NCI-H510A (cell line): ENCODE measurements around the gene SELENOM.

Source experiments
- DNase-seq: peaks from one replicate; lab custom pipeline; 2025; lab: John Stamatoyannopoulos, UW

The SELENOM gene, protein sequence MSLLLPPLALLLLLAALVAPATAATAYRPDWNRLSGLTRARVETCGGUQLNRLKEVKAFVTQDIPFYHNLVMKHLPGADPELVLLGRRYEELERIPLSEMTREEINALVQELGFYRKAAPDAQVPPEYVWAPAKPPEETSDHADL

DNA sequence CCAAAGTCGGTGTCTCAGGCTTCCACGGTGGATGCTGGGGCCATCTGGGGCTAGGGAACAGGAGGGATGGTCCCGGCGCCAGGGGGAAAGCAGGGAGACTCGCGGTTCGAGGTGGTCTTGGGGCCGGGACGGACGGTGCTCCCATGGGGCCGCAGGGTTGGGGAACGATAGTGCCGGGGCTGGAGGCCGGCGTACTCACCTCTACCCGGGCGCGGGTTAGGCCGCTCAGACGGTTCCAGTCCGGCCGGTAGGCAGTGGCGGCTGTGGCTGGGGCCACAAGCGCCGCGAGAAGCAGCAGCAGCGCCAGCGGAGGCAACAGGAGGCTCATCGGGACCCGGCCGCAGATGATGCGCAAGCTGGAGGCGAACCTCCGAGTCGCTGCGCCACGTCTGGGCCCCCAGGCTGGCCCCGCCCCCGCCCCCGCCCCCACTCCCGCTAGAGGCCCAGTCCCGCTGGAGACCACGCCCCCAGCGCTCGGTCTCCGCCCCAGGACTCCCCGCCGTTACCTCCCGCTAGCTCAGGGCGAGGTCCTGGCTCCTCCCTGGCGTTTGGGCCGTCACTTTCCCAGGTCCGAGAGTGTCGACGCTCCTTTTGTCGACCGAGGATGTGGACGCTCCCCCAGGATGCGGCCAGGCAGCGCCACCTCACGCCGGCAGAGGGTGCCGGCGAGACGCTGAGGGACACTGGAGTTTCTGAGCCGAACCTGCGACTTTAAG, at the start of gene SELENOM:
Gene SELENOM (minus strand): TSS at position 391 of the 716 bp plus-strand sequence. CDS start 63 bp downstream, at position 328.
- DNase-seq, result peak; percentile 32

DNA sequence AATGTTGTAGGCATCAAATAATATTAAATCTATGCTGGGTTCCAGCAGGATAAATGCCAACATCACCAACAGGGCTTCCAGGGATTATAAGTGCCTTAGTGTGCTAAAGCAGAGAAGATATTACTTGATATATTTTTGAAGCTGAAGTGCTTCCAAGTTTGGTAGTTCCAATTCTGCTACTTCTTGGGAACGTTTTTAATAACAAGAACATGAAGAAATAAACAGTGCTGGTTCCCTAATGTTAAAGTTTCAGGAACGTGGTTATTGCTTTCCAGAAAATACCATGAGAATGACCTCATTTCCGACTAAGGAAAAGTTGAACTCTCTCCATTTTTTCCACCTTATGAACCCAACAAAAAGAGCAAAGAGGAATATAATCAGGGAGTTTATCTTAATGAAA, 48.1 kb upstream of the SELENOM start:
- DNase-seq, result no peak

DNA sequence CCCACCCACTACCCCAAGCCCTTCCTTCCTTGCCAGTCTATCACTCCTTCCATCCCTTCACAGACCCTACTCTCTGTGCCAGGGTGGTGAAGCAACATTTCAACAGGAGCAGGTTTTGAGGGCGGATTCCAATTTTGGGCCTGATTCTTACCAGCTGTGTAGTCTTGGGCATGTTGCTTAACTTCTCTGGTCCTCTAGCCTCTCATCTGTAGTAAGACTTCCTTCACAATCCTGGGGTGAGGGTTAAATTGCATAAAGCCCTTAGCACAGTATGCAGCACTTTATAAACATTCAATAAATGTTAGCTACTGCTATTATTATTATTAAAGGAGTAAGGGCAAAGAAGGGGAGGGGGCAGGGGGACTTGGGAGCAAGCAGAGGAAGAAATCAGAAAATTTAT, 47.6 kb upstream of the SELENOM start:
- no peak for DNase-seq

DNA sequence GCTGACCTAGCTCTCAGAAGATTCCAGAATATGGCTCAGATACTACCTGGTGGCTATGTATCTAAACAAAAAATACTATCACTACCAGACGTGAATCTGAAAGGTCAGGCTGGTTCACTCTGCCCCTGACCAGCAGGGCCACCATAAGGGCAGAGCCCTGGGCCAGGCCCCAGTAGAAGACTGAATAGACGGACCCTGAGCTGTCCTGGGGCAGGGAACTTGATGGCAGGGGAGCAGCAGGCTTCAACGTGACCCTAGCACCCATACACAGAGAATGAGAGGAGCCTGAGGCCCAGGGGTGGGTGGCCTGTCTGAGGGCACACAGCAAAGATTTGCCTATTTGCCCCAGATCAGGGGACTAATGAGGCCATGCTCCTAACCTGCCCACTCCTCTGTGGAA, 46.0 kb upstream of the SELENOM start:
- no peak for DNase-seq

DNA sequence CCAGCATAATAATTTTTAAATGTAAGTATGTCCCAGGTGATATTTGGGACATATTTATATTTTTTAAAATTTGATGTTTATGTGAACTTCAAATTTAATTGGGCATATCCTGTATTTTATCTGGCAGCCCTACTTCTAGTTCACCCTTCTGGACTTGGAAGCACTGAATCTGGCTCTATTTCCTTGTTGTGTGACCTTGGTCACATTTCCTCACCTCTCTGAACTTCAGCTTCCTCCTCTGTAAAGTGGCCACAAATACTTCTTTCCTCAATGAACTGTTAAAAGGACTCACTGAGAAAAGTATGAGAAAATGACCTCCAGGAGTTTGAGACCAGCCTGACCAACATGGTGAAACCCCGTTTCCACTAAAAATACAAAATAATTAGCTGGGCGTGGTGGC, 44.5 kb upstream of the SELENOM start:
- DNase-seq, result no peak

DNA sequence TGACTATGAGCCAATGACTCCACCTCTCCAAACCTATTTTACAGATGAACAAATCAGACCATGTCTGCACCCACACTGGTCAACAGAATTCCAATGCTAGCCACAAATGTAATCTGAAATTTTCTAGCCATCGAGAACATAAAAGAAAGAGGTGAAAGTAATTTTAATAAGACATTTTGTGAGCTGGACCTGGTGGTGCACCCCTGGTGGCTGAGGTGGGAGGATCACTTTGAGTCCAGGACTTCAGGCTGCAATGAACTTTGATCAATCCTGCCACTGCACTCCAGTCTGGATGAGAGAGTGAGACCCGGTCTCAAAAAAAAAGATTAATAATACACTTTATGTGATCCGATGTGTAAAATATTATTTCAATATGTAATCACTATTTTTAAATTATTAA, 43.2 kb upstream of the SELENOM start:
- DNase-seq, result no peak

DNA sequence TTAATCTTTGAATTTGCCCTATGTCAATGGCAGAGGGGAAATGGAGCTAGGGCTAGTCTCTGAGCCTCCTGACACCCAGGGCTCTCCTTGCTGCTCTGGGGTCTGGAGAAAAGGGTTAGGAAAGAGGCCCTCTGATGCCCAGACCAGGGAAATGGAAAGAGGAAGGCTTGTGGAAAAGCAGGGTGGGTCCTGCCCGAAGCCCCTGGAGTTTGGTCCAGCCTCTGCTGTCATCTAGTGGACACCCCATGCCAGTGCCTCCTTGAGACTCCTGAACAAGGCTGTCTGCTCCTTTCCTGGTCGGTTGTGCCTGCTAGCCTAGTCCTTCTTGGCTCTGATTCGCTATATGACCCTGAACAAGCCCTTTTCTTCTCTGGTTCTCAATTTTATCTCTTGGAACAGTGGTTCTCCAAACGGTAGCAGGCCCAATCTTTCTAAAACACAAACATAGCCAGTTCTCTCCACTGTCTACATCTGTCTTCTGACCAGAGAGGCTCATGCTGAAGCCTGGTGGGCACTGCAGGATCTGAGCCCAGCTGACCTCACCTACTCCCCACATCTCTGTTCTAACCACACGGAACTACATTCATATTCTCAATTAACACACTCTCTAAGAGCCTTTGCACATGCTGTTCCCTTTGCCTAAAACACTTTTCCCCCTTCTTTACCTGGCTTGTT, 41.7 kb upstream of the SELENOM start:
- DNase-seq, result peak; percentile 15

DNA sequence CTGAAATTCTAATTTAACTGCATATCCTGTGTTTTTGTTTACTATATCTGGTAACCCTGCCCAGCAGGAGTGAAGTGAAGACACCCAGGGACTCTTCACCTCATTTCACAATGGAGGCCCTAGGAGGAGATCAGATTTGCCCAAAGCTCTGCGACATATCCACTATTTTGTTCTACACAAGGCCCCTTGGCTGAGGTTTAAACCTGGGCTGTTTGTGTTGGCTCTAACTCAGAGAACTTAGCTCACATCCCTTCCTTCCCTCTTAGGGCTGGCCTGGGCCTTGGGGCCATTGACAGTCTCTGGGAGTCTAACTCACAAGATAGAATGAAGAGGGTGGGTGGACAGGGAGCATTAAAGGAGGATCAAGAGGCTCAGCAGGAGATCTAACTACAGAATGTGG, 41.1 kb upstream of the SELENOM start:
- DNase-seq, result no peak

DNA sequence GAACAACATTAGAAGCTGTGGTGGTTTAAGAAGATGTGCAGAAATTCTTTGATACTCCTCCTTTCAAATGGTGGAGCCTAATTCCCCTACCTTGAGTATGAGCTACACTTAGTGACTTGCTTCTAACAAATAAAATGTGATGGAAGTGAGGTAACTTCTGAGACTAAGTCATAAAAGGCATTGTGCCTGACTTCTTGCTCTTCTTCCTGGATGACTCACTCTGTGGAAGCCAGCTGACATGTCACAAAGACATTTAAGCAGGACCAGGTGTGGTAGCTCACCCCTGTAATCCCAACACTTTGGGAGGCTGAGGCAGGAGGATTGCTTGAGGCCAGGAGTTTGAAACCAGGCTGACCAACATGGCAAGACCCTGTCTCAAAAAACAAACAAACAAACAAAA, 36.9 kb upstream of the SELENOM start:
- DNase-seq, result no peak

DNA sequence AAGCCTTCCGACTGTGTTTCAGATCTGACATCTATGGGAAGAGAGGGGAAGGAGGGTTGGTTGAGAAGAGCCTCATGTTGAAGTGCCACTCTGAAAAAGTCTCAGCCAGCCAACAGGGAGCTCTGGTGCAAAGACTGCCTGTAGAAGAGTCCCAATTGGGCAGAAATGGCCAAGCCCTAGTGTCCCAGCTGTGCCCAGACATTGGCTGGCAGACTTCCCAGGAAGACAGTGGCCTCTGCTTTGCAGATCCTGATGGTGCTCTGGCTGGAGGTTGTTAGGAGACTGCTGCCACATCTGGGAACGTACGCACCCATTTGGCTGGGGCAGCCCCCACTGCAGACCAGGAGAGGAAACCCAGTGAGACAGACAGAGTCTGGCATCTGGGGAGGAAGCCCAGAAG, 36.2 kb upstream of the SELENOM start:
- no peak for DNase-seq

DNA sequence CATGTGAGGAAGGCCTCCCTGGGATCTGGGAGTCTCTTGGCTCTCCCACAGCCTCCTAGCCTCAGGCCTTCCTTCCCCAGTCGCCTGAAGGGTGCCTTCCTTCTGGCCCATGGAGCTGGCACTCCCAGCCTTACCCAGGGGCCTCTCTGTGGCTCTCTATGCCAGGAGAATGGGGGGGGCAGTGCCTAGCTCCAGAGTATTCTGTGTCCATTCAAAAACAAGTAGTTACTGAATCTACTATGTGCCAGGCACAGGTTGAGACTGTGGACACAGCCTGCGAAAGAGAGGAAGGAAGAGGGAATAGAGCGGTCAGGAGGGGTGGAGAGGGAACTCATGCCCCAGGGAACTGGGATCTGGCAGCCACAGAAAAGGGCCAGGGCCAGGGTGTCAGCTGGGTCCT, 35.7 kb upstream of the SELENOM start:
- DNase-seq, result no peak

DNA sequence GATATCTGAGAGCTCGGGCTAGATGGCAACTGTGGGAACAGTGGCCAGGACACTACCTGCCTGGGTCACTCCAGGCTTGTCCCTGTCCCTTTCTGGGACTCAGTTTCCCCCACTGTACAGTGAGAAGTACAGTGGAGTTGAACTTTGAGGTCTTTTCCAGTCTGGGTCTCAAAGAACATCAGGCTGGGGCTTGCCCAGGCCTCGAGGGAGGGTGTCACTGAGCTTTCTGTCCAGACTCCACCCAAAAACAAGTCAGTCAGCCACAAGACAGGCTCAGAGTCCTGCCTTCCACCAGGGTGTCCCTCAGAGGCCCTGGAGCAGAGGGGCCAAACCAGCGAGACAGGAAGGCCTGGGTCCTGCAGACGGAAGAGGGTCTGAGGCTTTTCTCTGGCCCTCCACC, 34.9 kb upstream of the SELENOM start:
- DNase-seq, result no peak

DNA sequence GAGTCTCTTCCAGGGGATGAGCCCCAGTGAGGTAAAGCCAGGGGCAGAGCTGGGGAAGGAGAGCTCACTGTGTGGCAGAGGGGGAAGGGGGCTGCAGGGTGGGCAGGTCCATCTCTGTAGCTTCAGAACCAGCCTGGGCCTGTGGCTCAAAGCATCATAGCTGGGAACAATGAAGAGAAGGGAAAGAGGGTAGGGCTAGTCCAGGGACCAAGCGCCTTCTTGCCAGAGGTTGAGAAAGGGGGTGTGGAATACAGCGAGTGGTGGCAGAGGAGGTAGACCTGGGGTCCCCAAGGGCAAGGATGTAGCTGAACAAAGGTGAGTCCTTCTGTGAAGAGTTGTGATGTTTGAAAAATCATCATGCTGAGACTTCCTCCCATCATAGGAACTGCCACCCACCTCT, 34.2 kb upstream of the SELENOM start:
- no peak for DNase-seq

DNA sequence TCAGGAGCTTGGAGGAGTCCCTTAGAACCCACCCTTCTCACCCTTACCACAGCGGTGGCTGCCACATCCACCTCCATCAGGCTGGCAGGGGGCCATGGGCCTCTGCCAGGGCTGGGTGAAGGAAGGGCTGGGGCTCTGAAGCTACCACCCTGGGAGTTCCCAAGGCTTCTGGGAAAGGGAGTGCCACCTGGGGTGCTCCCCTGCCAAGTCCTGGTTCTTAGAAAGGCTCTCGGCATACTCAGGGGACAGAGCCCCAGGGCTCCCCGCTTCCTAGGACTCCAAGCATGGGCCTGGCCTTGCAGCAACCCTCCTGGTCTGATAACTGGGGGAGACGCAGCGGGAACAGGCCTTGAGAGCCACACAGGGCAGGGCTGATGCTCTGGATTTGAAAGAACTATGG, 33.4 kb upstream of the SELENOM start:
- no peak for DNase-seq

DNA sequence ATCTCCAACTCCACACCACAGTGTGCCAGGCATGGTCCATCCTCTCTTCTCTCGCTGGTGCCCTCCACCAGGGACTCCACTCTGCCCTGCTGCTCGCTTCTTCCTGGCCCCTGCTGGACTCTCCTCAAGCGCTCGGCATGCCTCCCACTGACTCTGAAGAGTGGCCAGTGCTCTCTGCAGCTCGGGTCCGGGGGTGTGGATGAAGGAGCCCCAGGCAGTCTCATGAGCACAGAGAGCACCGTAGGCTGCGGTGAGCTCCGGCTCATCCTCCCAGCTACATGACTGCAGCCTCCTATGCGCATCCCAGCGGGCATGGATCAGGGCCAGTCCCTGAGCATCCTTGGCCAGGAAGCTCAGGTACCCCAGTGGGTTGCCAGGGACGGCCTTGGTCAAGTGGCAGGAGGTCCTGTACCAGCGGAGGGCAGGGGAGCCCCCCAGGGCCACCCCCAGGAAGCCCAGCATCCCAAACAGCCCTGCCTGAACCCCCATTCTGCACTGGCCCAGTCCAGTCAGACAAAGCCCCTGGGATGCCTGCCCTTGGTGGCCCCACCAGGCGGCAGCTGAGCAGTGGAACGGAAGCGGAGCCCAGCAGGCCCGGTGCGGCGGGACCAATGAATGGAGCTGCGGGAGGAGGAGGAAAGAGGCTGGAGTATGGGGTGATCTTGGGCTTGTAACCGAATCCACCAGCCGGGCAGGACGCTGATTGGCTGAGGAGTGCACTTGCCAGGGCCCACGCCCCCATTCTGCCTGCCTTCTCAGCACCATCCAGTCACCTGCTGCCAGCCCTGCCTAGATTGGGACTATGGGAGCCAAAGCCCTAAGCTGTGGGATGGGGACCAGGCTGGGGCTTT, 32.7 kb upstream of the SELENOM start, which contains the start of gene PLA2G3:
Gene PLA2G3 (minus strand): TSS at position 643 of the 851 bp plus-strand sequence. CDS start 154 bp downstream, at position 489.
- peak; percentile 85 for DNase-seq

DNA sequence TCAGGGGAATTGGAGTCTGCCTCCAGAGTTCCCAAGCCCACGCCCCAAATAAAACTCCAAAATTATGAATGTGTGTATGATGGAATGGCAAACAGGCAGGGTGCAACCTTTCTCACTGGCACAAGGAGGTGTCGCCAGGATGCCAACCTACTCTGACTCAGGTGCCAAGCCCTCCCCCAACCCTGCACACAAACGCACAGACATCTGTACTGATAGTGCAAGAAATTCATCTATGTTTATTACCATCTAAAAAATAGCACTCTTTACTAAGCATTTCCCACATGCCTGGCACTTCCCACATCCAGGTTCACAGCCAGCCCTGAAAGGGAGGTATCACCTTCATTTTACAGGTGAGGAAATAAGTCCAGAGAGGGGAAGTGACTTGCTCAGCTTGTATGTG, 31.7 kb upstream of the SELENOM start:
- no peak for DNase-seq

DNA sequence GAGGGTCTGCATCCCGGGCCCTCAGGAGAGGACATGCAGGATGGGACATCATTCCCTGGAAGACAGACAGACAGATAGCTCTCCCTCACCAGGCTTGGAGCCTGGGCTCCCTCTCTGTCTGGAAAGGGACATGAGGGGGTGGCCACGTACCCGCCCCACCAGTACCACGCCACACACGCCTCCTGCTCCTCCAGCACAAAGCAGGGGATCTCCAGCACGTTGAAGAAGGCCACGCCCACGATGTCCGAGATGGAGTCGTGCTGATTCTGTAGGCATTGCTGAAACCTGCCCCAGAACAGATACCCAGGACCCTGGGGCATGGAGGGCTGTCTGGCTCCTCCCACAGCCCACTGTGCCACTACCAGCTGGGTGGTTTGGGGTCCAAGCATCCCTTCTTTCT, 30.8 kb upstream of the SELENOM start:
- DNase-seq, result no peak

DNA sequence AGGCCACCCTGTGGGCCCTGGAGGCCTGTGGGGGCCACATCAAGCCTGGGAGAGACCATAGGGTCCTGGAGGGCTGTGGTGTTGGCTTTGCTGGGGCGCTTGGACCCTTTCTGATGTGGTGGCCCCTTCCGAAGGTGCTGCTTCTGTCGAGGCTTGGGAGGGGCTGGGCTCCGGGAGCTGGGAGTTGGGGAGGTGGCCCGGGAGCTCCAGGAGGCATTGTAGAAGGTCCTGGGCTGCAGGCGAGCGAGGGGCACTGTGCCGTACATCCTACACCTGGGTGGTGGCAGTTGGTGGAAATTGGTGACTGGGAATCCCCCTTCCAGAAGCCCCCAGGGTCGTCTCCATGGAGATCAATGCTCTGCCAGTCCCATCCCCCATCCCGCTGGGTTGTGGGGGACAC, 30.4 kb upstream of the SELENOM start:
- no peak for DNase-seq

DNA sequence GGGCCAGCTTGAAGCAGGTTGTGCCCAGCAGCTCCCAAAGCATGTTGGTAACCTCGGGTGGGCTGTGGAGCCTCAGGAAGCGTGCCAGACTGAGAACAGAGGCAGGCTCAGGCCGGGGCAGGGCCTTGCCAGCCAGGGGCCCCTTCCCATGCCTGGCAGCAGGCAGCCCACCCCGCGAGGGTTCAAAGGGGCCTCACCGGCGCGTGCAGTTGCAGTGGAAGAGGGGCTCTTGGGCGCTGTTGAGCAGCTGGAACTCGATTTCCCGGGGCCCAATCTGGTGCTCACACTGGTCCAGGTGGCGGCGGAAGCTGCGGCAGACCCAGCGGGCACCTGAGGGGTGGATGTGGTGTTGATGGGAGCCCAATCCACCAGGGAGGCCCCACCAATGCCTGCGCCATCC, 29.3 kb upstream of the SELENOM start:
- no peak for DNase-seq

DNA sequence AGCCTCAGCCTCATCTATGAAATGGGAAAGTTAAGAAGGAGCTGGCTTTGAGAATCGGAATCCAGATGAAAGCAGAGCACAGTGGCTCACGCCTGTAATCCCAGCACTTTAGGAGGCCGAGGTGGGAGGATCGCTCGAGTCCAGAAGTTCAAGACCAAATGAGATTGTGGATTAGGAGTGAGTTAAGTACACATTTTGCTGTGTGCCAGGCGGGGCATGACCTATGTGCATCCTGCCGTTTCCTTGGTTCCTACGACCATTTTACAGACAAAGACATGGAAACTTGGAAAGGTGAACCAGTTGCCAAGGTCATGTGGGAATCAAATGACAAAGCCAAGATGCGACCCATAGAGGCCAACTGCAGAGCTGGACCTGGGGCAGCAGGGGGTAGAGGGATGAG, 28.8 kb upstream of the SELENOM start:
- no peak for DNase-seq

DNA sequence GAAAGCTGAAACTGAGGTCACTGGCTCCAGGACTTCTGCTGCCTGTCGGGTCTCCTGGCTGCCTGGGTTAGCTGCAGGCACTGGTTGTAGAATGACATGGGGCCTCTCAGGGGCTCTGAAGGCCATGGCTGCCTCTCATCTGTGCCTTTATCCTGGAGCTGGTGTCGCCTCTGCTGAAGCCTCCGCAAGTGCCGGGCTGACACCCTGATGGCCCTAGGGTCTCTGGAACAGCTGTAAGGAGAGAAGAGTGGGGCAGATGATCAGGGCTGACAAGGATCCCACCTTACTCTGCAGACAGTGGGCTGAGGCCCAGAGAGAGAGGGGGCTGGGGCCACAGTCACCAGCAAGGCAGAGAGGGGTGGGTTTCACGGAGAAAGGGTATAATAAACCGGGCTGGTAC, 28.3 kb upstream of the SELENOM start:
- DNase-seq, result no peak

DNA sequence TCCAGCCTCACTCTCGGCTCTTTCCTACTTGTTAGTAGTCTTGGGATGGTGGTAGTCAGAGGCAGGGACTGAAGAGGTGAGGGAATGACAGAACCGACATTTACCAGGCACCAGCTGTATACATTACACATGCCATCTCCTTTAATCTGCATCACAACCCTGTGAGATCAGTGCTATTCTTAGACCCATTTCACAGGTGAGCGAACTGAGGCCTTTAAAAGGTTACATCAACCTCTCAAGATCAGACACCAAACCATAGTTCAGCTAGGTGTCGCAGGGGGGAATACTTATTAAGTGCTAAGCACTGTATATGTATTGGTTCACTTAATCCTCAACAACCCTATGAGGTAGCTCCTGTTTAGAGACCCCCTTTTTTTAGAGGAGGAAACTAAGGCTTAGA, 27.3 kb upstream of the SELENOM start:
- no peak for DNase-seq

DNA sequence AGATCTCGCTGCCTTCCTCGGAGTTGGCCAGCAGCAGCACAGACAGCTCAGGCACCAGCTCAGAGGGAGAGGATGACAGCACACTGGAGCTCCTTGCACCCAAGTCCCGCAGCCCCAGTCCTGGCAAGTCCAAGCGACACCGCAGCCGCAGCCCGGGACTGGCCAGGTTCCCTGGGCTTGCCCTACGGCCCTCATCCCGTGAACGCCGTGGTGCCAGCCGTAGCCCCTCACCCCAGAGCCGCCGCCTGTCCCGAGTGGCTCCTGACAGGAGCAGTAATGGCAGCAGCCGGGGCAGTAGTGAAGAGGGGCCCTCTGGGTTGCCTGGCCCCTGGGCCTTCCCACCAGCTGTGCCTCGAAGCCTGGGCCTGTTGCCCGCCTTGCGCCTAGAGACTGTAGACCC, 26.5 kb upstream of the SELENOM start:
- DNase-seq, result no peak
